UCSD-AML1 (cell line): ENCODE measurements around the gene FUS.
"Not testable (repeated sequence)": the region's sequence is repeated elsewhere in the genome, so short reads cannot be mapped to it uniquely, and the experiment has no call there.

ENCODE experiments used
- DNase-seq: peaks from one replicate; lab custom pipeline; 2025; ENCODE audit not compliant: unreplicated experiment; lab: John Stamatoyannopoulos, UW

The FUS gene

DNA sequence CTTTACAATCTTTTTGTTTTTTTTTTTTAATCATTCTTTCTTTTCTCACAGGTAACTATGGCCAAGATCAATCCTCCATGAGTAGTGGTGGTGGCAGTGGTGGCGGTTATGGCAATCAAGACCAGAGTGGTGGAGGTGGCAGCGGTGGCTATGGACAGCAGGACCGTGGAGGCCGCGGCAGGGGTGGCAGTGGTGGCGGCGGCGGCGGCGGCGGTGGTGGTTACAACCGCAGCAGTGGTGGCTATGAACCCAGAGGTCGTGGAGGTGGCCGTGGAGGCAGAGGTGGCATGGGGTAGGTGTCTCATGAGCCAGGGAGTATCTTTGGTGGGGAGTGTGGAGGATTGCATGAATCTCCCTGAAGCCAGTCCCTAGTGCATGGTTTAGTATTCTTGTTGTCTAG lies 4.9 kb downstream of the FUS start:
- no peak for DNase-seq

DNA sequence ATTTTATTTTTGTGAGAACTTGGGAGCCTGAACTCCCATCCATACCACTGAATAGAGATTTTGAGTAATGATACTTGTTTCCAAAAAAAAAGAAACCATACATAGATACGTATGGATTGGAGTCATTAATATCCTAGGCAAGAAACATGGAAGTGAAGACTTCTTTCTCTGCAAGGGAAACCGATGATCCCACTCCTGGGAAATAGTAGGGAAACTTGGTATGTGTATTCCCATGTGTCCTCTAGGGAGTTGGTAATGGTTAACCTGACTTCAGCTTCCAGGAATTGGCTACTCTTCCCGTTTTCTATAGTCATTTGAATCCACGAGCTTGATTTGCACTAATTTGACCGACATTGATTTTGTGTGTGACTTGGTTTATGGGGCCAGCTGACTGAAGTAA lies 5.4 kb downstream of the FUS start:
- no peak for DNase-seq

DNA sequence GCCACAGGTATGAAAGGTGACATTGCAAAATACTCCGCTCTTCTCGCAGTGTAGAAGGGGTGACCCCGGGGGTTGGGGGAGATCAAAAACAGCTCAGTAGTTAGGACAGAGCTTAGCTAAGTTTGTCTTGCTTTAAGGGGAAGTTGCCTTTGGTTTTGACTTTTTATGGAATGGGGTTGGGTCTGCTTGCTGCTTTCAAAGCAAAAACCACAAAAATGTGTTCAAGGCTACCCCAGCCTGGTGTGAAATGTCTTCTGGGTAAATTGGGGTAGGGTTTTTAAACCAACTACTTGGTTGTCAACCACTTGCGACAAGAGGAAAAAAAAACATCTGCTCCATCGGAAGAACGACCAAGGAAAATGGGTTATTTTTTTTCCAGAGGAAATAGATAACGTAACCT lies 6.2 kb downstream of the FUS start:
- no peak for DNase-seq

DNA sequence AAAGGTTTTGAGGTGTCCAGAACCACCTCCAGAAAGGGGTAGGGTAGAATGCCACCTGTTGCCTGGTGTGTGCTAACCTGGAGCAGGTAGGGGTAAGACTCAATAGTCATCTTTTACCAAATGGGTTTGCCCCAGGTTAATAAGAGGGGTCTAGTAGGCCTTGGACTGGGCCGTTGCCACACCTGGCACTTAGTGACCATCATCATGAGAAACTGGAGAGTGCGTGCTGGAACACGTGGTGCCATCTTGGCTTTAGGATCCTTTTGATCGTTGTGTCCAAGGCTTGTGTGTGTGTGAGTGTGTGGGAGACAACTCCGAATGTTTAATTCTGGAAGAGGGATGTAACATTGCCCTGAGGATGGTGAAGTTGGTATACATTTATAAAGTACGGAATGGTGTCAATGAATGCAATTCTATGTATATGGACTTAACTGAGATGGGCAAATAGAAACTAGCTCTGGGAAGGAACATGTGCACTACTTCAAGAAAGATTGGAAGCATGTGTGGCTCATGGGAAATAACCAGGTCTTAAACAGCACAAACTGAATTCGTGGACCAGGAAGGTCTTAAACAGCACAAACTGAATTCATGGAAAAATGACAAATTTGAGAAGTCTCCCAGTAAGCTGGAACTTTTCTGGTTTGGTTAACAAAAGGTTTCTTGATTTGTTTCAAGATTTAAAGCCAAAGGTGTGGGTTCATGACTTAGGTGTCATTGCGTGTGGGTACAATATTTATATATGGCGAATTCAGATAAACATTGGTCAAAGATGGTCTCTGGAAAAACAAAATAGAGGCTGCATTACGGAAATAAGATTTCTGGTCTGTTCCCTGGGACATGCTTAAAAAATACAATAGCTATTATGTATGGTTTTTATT lies 7.2 kb downstream of the FUS start:
- no peak for DNase-seq

DNA sequence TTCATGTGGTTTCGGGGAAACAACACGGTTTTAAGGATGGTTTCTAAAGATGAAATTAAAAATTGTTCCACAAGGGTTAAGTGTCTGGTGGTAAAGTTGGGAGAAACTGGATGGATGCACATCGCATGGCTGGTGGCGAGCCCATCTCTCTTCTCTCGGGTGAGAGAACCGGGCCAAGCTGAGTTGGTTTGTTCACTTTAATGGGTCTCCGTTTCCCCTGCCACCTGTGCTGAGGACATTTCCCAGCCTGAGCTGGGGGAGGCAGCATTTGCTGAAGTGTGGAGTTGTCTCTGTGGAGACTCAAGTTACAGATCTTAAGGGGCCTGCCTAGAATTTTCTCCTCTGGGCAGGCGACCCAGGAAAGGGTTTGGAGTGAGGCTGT lies 7.9 kb downstream of the FUS start:
- no peak for DNase-seq

DNA sequence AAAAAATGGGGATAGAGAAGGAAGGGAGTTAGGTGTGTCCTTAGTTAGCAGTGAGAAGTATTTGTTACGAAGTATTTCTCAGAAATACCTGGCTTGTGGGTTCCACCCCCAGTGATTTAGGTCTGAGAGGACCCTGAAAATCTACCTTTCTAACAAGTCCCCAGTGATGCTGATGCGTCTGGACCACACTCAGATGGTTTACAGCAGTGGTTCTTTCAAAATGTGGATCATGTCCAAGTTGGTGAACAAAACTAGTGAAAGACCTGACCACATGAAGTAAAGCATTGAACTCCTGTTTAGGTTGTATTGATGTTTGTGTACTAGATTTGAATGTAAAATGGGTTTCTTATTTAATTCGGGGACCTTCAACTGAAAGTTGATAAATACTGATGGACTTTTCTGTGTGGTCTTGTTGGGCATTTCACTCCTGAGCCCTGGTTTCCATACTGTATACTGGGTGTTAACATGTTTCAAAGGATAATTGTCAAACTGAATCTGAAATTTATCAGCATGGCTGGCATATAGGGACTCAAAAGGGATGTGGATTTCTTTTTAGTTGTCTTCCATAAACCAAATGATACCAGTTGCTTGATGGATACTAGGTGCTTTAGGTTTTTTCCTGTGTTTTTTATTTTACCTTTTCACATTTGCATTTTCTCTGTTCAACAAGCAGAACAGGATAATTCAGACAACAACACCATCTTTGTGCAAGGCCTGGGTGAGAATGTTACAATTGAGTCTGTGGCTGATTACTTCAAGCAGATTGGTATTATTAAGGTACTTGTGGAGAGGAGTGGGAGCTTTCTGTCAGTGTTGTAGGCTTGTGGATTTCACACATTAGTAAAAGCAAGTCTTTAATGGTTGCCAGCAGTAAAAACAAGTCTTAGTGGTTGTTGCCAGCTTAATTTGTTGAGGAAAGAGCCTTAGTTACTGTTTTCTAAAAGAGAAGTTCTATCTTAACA lies 8.8 kb downstream of the FUS start:
- no peak for DNase-seq

DNA sequence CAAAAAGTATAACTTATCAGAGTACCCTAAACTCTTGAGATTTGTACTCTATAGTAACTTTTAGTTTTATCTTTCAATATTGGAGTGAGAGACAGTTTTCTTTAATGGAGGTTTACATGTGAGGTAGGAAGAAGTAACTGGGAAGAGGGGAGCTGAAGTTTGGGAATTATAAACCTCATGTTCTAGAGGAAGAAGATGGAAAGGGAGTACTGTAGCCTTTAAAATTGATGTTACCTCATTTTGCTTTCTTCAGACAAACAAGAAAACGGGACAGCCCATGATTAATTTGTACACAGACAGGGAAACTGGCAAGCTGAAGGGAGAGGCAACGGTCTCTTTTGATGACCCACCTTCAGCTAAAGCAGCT lies 9.5 kb downstream of the FUS start:
- DNase-seq = no peak

DNA sequence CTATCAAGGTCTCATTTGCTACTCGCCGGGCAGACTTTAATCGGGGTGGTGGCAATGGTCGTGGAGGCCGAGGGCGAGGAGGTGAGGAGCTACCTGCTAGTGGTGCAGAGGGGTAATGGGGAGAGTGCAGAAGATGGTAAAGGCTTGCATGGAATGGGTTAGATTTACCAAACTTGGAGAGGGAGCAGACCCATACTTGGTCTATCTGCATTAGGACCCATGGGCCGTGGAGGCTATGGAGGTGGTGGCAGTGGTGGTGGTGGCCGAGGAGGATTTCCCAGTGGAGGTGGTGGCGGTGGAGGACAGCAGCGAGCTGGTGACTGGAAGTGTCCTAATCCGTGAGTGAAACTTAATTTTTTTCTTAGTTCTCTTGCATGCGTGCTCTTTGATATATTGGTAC lies 10.1 kb downstream of the FUS start:
- no peak for DNase-seq

DNA sequence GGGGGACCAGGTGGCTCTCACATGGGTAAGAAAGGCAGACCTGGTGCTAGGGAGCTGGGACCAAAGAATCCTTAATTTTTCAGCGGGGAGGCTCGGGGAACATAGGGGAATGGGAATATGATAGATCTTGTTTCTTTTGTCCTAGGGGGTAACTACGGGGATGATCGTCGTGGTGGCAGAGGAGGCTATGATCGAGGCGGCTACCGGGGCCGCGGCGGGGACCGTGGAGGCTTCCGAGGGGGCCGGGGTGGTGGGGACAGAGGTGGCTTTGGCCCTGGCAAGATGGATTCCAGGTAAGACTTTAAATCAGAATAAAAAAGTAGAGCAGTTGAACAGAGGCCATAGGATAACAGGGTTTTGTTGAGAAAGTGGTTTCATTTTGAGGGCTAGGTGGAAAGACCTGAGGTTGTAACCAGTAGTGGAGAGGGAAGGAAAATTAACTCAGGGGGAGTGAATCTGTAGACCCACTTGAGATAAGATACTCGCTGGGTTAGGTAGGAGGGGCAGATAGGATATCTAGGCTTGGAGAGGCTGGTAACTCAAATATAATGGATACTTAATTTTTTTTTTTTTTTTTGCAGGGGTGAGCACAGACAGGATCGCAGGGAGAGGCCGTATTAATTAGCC lies 11.0 kb downstream of the FUS start:
- DNase-seq = no peak

DNA sequence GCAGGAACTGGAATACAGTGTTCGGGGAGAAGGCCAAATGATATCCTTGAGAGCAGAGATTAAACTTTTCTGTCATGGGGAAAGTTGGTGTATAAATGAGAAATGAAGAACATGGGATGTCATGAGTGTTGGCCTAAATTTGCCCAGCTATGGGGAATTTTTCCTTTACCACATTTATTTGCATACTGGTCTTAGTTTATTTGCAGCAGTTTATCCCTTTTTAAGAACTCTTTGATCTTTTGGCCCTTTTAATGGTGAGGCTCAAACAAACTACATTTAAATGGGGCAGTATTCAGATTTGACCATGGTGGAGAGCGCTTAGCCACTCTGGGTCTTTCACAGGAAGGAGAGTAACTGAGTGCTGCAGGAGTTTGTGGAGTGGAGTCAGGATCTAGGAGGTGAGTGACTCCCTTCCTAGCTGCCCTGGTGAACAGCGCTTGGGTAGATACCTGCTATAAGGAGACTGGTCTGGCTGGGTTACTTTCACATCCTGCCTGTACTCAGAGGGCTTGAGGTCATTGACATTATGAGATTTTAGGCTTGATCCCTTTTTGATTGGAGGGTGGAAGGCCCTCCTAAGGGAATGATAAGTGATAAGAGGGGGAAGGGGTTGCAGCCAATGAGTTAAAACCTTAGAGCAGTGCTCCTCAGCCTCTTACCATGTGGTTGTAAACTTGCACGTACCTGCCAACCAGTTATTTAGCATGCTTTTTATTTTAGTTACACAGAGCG lies 11.9 kb downstream of the FUS start:
- no peak for DNase-seq

DNA sequence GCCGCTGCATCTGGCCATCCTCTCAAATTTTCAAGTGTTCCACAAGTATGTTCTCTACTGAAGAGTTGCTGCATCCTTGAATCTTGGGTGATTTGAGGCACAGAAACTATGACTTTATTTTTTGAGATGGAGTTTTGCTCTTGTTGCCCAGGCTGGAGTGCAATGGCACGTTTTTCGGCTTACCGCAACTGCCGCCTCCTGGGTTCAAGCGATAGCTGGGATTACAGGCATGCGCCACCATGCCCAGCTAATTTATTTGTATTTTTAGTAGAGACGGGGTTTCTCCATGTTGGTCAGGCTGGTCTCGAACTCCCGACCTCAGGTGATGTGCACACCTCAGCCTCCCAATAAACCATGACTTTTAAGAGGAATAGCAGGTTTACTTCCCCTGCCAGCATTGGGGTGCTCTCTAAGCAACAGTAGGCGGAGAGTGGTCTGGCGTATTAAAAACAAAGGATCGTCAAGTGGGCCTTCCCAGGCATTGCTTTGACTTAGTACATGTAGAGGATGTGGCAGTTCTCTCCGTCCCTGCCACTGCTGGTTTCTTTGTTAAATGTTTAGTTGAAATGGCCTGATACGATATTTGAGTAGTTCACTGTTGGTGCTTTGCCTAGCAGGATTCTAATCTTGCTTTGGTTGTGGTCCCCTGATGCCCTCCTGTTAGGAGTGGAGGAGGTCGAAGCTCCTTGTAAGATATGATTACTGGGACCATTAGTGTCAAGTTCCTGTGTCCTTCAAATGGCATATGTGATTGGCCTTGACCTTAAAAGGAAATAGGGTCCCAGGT lies 13.1 kb downstream of the FUS start:
- DNase-seq = no peak

DNA sequence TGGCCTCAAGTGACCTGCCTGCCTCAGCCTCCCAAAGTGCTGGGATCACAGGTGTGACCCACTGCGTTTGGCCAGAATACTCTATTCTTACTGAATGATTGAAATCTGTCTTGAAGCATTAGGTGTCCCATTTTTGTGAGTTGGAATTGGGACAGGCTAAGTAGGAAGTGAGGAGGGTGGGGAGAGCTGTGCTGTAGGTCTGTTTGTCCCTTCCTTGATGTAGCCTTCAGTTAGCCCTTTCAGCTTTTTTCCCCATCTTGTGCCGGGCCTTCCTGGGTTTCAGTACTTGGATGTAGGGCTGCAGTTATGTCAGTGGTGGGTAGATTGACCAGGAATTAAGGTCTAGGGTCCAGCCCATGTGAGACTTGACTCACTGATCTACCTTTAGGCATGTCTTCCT lies 13.9 kb downstream of the FUS start:
- no peak for DNase-seq

DNA sequence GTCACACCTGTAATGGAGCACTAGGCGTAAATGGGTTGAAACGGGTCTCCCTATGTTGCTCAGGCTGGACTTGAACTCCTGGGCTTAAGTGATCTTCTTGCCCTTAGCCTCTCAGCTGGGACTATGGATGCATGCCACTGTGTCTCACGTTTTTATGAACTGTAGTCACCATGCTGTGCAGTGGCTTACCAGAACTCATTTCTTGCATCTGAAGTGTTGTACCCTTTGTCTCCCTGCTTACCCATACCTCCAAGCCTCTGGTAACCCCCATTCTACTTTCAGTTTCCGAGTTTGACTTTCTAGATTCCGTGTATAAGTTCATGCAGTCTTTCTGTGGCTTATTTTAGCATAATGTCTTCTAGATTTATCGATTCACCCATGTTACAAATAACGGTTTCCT lies 15.0 kb downstream of the FUS start:
- no peak for DNase-seq

DNA sequence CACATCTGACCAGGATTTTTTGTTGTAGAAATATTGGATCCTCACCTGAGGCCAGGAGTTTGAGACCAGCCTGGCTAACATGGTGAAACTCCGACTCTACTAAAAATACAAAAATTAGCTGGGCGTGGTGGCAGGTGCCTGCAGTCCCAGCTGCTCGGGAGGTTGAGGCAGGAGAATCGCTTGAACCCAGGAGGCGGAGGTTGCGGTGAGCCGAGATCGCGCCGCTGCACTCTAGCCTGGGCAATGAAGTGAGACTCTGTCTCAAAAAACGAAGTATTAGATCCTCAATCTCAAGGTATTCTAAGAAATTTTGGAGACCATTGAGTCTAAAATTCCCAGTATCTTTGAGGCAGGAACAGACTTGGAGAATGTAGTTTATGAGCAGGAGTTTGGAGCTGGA lies 15.9 kb downstream of the FUS start:
- DNase-seq = not testable (repeated sequence)

DNA sequence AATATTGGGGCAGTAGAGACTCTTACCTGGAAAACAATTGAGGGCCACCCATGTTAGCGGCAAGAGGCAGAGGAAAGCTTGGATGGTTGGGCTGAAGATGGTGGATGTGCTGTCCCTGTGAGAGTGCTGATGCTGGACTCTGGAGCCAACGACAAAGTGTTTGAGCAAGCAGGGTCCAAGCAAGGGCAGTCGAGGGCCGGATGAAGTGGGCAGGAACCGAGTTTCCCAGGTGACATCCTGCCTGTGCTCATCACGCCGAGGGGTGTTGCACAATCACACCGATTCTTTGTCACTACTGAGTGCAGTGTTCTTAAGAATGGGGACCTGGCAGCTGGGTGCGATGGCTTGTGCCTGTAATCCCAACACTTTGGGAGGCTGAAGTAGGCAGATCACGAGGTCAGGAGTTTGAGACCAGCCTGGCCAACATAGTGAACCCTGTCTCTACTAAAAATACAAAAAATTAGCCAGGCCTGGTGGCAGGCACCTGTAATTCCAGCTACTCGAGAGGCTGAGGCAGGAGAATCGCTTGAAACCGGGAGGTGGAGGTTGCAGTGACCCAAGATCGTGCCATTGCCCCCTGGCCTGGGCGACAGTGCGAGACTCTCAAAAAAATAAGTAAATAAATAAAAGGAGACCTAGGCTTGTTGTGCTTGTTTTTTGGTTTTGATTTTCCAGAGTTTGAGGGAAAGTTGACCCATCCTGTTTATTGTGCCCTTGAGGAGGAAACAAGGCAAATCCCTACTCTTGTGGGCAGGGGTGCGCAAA lies 16.6 kb downstream of the FUS start:
- DNase-seq = no peak

DNA sequence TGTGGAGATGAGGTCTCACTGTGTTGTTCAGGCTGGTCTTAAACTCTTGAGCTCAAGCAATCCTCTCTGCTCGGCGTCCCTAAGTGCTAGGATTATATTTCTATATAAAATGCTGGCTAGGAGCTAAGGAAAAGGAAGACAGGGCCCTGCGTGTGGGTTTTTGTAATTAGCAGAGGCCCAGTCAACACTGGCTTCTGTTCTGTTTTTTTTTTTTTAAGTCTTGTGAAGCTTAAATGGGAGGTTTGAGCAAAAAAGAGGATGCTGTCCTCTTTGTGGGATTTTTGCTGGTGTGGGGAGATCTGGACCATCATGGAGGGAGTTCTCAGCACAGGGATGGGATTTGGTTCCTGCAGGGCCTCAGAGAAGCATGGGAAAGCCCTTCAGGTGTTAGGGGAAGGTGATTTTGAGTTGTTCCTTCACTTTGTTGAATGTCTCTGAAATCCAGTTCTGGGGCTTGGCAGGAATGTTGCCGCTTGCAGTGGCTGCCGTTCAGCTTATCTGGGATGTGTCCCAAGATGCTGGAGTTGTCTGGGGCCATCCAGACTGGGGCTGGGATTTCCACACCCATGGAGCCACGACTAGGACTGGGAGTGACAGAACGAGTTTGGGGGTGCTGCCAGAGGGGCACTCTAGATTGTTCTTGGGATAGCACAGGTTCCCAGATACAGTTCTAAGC lies 18.4 kb downstream of the FUS start:
- no peak for DNase-seq

DNA sequence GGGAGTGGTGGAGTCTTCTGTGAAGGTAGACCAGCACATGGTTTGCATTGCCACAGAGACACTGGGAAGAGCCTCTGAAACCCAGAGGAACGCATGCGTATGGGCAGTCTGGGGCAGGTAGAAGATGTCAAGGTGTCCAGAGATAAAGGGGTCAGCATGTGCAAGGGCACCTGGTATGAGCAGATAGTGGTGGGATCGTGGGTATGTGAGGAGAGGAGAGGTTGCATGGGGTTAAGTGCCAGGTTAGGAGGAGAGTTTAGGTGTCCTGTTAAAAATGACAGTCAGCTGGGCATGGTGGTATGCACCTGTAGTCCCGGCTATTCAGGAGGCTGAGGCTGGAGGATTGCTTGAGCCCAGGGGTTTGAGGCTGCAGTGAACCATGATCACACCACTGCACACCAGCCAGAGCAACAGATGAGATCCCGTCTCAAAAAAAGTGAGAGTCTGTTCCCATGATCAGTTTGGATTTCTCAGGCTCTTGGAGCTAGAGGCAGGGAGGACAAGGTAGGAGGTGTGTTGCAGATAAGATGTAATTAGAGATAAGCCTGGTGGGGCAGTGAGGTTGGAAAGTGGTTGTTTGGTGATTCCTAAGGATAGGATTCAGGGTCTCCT lies 19.6 kb downstream of the FUS start:
- DNase-seq = no peak

DNA sequence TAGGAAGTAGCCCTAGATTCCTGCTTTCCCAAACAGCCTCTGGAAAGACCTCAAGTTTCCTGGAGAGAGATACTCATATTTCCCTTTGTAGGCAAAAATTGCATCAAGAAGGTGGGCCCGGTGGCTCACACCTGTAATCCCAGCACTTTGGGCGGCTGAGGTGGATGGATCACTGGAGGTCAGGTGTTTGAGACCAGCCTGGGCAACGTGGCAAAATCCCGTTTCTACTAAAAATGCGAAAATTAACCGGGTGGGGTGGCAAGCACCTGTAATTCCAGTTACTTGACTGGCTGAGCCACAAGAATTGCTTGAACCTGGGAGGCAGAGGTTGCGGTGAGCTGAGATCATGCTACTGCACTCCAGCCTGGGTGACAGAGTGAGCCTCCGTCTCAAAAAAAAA lies 20.2 kb downstream of the FUS start:
- DNase-seq = not testable (repeated sequence)
